ENCODE results near the gene APMAP. TPM values are rescaled to one million over a fixed set of nuclear protein-coding genes. Genes with fewer than 3 reads are reported as not detected.
A peak's percentile ranks its signal among the peaks of the same experiment; 100 is the strongest.
"Not testable (repeated sequence)": the region's sequence is repeated elsewhere in the genome, so short reads cannot be mapped to it uniquely, and the experiment has no call there.

The APMAP gene
- total RNA-seq, 1 donor from 2014 or later: 68.8 TPM

DNA sequence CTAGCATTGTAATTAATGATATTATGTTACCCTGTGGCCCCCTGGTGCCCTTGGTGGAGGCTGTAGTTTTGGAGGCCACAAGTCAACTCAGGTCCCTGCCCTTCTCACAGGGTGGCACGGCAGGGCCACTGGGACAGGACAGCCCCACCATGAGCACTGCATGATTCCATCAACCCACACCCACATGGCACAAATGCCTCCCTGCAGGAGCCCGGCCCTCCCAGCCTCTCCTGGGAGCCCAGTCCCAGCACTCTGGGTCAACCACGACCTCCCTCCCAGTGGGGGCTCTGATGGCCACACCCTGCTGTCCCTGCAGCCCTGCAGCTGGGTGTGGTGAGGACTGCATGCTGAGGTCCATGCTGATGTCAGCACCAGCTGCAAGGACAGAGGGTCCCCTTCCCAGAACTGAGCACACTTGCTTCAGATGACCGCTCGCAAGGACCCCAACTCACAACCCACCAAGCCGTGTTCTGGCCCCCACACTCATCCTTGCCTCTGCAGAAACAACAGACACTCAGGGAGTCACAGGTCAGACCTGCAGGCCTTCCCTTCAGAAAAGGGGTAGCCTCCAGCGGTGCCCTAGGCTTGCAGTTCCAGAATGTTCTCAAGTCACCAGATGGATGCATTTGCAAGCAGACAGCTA is 59.2 kb downstream of the APMAP start:
- DNase-seq (ENCODE audit: low spot score): peak; percentile 8

DNA sequence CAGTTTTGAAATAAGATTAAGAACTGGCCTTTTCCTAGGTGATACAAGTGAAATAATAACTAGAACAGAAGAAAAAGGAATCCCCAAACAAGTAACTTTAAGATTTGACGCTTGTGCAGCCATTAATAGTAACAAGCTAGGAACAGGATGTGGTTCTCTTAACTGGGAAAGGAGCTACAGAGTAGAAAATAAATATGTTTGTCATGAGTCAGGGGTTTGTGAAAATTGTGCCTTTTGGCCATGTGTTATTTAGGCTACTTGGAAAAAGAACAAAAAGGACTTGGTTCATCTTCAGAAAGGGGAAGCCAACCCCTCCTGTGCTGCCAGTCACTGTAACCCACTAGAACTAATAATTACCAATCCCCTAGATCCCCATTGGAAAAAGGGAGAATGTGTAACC is 60.7 kb downstream of the APMAP start:
- DNase-seq (ENCODE audit: low spot score): peak; percentile 8

DNA sequence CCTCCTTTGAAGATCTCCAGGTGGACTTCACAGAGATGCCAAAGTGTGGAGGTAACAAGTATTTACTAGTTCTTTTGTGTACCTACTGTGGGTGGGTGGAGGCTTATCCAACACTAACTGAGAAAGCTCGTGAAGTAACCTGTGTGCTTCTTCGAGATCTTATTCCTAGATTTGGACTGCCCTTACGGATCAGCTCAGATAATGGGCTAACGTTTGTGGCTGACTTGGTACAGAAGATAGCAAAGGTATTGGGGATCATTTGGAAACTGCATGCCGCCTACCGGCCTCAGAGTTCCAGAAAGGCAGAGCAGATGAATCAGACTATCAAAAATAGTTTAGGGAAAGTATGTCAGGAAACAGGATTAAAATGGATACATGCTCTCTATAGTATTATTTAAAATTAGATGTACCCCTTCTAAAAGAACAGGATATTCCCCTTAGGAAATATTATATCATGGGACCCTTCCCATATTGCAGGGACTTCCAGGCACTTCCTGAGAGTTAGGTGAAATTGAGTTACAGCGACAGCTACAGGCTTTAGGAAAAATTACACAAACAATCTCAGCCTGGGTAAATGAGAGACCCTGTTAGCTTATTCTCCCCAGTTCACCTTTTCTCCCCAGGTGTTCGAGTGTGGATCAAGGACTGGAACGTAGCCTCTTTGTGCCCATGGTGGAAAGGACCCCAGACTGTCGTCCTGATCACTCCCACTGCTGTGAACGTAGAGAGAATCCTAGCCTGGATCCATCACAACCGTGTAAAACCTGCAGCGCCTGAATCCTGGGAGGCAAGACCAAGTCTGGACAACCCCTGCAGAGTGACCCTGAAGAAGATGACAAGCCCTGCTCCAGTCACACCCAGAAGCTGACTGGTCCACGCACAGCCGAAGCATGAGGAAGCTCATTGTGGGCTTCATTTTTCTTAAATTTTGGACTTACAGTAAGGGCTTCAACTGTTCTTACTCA is 61.5 kb downstream of the APMAP start:
- DNase-seq (ENCODE audit: low spot score): not testable (repeated sequence)

DNA sequence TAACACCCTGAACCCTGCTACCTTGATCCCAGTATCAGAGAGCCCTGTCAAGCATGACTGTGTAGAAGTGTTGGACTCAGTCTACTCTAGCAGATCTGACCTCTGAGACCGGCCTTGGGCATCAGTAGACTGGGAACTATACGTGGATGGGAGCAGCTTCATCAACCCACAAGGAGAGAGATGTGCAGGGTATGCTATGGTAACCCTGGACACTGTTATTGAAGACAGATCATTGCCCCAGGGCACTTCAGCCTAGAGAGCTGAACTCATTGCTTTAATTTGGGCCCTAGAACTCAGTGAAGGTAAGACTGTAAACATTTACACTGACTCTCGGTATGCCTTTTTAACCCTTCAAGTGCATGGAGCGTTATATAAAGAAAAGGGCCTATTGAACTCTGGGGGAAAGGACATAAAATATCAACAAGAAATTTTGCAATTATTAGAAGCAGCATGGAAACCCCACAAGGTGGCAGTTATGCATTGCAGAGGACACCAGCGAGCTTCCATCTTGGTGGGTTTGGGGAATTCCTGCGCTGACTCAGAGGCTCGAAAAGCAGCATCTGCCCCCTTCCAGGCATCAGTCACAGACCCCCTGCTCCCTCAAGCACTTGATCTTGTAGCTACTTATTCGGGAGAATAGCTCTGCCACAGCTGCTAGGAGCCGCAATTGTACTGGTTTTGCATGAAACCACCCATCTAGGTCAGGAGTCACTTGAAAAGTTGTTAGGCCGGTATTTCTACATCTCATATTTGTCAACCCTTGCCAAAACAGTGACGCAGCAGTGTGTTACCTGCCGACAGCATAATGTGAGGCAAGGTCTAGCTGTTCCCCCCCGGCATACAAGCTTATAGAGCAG is 62.5 kb downstream of the APMAP start:
- DNase-seq (ENCODE audit: low spot score): peak; percentile 80

DNA sequence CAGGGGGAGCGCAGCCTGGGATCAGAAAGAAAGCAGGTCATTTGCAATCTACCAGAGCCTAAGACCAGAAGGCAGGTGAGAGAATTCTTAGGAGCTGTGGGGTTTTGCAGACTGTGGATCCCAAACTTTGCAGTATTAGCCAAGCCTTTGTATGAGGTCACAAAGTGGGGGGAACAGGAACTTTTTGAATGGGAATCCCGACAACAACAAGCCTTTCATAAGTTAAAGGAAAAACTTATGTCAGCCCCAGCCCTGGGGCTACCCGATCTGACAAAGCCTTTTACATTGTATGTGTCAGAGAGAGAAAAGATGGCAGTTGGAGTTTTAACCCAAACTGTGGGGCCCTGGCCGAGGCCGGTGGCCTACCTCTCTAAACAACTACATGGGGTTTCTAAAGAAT is 63.3 kb downstream of the APMAP start:
- DNase-seq (ENCODE audit: low spot score): not testable (repeated sequence)

DNA sequence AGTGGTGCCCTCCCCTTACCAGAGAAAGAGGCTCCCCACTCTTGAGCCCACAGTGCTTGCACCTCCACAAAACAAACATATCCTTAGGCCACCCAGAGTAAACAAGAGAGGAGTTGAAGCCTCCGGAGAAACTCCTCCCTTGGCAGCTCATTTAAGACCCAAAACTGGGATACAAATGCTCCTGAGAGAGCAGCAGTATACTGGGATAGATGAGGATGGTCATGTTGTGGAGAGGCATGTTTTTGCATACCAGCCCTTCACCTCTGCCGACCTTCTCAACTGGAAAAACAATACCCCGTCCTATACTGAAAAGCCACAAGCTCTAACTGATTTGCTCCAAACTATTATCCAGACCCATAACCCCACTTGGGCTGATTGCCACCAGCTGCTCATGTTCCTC is 71.8 kb downstream of the APMAP start:
- peak; percentile 9 for DNase-seq (ENCODE audit: low spot score)

DNA sequence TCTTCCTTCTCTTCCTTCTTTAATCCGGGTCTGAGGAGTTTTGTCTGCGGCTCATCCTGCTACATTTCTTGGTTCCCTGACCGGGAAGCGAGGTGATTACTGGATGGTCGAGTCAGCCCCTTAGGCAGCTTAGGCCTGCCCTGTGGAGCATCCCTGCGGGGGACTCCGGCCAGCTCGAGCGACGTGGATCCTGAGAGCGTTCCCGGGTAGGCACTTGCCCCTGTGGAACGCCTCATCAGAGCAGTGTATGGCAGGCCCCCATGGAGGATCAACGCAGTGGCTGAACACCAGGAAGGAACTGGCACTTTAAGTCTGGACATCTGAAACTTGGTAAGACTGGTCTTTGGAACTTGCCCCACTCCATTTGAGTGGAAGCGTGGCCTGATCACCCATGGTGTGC is 72.9 kb downstream of the APMAP start:
- DNase-seq (ENCODE audit: low spot score): not testable (repeated sequence)

DNA sequence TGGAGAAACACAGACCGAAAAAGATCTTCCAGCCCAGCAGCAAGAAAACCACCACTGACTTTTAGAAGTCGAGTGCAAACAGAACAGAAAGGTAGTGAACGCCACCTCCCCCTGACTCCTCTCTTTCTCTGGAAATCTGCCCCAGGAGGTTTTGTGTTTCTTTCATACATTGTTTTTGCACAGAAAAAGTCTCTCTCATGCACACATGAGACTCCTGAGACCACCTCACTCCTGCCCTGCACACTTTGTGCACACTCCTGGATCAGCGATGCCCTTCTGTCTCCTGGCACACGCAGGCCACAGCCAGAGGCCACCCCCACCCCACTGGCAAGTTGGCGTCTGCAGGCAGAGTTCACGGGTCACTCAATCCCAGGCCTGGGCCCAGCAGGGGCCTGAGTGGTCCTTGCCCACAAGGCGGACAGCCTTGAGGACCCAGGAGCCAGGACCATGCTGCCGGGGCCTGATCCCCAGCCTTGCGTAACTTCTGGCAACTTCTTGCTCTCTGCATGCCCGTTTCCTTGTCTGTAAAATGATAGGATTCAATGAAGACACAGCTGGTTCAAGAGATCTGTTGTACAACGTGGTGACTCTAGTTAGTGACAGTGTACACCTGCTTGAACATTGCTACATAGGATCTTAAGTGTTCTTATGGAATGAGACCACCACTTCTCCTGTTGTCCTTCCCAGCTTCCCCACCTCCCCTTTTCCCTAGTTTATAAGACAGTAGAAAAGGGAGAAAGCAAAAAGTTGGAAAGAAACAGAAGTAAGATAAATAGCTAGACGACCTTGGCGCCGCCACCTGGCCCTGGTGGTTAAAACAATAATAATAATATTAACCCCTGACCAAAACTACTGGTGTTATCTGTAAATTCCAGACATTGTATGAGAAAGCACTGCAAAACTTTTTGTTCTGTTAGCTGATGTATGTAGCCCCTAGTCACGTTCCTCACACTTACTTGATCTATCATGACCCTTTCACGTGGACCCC is 73.7 kb downstream of the APMAP start:
- no peak for DNase-seq (ENCODE audit: low spot score)

DNA sequence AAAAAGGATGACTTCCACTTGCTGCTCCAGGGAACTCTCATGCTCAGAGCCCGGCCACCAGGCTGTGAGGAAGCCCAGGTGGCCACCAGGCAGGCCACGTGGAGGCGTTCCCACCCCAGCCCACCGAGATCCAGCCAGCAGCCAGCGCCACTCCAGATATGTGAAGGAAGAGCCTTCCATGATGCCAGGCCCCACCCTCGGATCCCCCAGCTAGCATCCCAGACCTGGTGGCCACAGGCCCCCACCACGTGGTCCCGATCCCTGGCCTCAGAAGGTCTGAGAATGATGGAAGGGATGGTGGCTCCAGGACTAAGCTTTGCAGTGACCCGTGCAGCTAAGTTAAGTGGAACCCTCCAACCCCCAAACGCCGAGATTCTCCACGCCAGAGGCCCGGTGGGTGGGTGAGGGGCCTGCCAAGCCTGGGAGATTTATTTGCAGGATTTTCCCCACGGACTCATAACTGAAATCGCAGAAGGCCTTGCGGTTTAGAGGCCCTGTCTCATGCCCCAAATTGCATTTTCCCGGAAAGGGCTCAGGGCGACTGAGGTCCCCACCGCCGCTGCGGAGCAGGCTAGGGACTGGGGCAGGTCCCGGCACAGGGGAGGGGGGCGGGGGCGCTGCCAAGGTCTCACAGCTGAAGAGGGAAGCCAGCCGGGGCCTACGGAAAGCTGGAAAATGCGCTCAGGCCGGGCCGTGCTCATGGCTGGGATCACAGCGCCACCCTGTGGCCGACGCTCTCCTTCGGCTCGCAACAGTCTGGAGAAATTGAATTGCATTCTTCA is 74.6 kb downstream of the APMAP start:
- DNase-seq (ENCODE audit: low spot score): peak; percentile 71

DNA sequence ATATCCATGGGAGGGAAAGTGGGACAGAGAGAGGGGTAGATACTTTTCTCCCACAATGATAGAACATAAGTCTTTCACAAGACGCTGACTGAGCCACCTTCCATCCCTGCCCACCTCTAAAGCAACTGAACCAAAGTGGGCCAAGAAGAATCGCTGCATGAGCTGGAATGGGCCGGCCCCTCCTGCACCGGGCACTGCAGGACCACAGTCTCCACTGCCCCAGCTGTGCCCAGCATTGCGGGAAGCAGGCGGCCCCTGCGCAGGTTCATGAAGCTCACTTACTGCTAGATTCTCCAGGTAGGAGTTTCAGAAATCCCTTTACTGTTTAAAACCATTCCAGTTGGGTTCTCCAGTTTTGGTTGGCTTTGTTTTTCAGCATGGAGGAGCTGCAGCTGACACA is 75.5 kb downstream of the APMAP start:
- no peak for DNase-seq (ENCODE audit: low spot score)

DNA sequence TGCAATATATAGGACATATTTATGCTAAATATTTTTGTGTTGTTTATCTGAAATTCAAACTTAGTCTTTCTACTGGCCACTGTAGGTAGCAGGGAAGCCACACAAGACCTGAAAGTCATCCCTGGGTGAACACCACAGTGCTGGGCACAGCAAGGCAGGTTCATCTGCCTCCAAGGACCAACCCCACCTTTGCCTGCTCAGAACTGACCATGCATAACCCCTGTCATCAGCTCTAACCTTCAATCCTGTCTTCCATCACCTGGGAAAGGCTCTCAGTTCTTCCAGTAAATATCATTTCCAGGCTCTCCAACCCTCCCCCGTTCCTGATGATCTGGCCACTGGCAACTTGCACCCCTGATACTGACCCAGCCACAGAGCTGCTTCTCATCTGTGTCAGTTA is 76.1 kb downstream of the APMAP start:
- DNase-seq (ENCODE audit: low spot score): no peak

DNA sequence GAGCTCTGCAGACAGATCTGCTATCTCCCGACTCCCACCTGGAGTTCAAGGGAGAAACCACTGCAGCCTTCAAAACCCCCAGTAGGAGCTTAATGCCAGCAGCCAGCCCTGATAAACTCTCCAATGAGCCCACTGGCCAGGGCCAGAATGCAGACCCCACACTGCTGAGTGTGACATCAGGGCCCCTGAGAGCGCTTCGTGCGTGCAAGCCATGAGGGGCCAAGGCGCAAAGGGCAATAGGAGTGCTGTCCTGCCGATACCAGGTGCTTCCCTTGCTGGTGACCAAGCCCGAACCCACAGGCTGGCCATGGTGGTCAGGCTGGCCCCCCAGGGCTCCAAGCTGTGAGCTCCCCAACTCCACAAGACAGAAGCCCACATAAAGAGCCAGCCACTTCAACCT is 76.7 kb downstream of the APMAP start:
- DNase-seq (ENCODE audit: low spot score): no peak

DNA sequence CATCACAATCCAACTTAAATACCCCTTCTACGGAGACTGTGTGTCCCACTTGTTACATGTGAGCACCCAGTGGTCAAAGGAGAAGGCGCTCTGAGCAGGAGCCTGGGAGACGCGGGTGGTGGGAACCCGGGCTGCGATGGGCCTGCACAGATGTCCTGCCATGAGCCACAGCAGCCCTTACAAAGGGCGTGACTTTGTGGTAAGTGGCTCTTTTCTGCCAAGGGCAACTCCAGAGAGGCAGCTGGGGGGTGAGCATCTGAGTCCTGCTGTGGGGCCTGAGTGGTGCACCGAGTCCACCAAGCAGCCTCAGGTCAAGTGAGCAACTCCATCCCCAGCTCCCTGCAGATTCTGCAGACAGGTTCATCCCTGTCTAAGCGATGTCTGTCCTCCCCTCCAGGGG is 77.1 kb downstream of the APMAP start:
- DNase-seq (ENCODE audit: low spot score): no peak

DNA sequence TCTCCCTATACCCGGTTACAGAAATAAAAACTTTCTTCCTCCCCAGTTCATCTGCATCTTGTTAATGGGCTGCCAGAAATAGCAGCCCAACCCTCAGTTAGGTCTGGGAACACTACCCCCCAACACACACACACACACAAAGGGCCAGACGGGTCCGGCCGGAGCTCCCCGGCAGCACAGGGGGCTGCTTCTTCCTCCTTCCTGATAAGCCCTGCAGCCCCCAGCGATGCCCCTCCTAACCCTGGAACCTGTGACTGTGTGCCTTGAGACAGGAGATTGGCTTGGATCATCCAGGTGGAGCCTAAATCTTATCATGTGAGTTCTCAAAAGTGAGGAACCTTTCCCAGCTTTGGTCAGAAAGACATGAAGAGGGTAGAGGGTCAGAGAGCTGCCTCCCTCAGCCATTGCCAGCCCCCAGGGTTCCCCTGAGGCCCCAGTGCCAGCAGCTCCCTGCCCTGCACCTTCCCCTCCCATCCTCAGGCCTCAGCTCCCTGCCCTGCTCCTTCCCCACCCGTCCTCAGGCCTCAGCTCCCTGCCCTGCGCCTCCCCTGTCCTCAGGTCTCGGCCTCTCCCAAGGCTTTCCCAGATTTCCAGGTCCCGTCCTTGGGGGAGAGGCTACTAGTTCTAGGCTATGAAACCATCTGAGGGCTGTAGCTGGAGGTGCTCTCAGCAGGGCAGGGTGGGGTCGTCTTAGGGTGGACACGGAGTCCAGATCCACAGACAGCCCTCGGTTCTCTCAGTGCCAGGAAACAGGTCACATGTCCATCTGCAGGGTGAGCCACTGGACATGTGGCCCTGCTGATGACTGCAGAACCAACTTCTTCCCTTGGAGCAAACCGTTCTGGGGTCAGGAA is 77.9 kb downstream of the APMAP start:
- DNase-seq (ENCODE audit: low spot score): no peak

DNA sequence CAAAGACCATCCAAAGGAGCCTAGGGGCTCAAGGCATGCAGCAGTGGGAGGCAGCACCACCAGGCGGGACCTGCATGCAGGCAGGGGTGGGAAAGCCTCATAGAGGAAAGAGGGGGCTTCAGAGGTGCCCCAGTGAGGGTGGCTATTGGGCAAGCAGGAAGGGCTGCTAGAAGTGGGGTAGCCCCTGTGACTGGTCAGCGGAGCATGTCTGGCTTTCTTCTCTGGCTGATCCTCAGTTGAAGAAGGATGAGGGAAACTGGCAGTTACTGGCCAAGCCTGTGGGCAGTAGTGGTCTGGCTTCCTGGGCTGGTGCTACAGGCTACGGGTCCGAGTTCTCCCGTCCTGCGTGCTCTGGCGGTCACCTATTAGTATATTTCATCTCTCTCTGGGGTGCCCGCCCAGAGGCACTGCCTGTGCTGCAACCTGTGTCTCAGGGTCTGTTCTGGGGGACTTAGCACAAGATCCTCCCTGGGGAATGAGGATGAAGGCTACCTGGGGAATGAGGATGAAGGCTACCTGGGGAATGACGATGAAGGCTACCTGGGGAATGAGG is 79.4 kb downstream of the APMAP start:
- DNase-seq (ENCODE audit: low spot score): peak; percentile 4

Measured in mucosa of gallbladder (tissue), 1 donor.